A673 (cell line): ENCODE measurements around the gene TTLL3.

Experiments
- CTCF ChIP-seq: fragments of 300-800, 200-600 bp; sonication (generic); conservative IDR thresholded peaks from 2 replicates; pipeline ENCODE4 v1.5.1; 2017; ENCODE audit warnings: low read depth, mild to moderate bottlenecking, antibody characterized with exemption, low read length, moderate library complexity, mixed read lengths
- EZH2 ChIP-seq: fragments of 200-600 bp; sonication (generic); IDR thresholded peaks from 2 replicates; pipeline ENCODE4 v1.6.1; 2017; ENCODE audit warnings: borderline replicate concordance, low read depth, mild to moderate bottlenecking, mixed read lengths, antibody characterized with exemption, low read length; ENCODE audit not compliant: poor library complexity, severe bottlenecking

GRCh38 chr3:9780458-9780812, 29.6 kb upstream of the TTLL3 start:
- TF ChIP-seq CTCF (no peak), EZH2 (no peak)
